HUDEP-2 (cell line): ENCODE measurements around the gene HLTF.
A peak's percentile ranks its signal among the peaks of the same experiment; 100 is the strongest.

ENCODE experiments used
- DNase-seq, 76 experiments: peaks; one replicate each; lab custom pipeline; 2025; ENCODE audit not compliant: unreplicated experiment in 76 of 76; lab: John Stamatoyannopoulos, UW

Gene HLTF

GRCh38 chr3:149018247-149018646 is 68.1 kb downstream of the HLTF start:
- DNase-seq = no peak

GRCh38 chr3:149016669-149017541 is 69.4 kb downstream of the HLTF start:
- no peak for DNase-seq

GRCh38 chr3:149016242-149016641 is 70.1 kb downstream of the HLTF start:
- DNase-seq = no peak

- peak in 1 of 76 experiments; percentile 9 for DNase-seq
Observed at GRCh38 chr3:149015393-149015792, 70.9 kb downstream of the HLTF start.

- no peak for DNase-seq
Observed at GRCh38 chr3:149013726-149014125, 72.6 kb downstream of the HLTF start.

GRCh38 chr3:149011676-149012075 is 74.7 kb downstream of the HLTF start:
- DNase-seq = no peak

- DNase-seq = no peak
Observed at GRCh38 chr3:149010966-149011365, 75.4 kb downstream of the HLTF start.

- no peak for DNase-seq
Observed at GRCh38 chr3:149010504-149010951, 75.8 kb downstream of the HLTF start.

- no peak for DNase-seq
Observed at GRCh38 chr3:149009732-149010131, 76.6 kb downstream of the HLTF start.

- no peak for DNase-seq
Observed at GRCh38 chr3:149007567-149008257, 78.6 kb downstream of the HLTF start.

GRCh38 chr3:149005416-149005815 is 80.9 kb downstream of the HLTF start:
- no peak for DNase-seq

- no peak for DNase-seq
Observed at GRCh38 chr3:149004622-149005021, 81.7 kb downstream of the HLTF start.

GRCh38 chr3:149003653-149004305 is 82.6 kb downstream of the HLTF start:
- DNase-seq = no peak

- no peak for DNase-seq
Observed at GRCh38 chr3:149001727-149002126, 84.6 kb downstream of the HLTF start.

GRCh38 chr3:149000206-149000745 is 86.1 kb downstream of the HLTF start:
- no peak for DNase-seq

GRCh38 chr3:148999806-149000205 is 86.5 kb downstream of the HLTF start:
- DNase-seq = no peak

GRCh38 chr3:148998715-148999423 is 87.5 kb downstream of the HLTF start:
- DNase-seq = no peak

- no peak for DNase-seq
Observed at GRCh38 chr3:148998297-148998696, 88.0 kb downstream of the HLTF start.

GRCh38 chr3:148997623-148998022 is 88.7 kb downstream of the HLTF start:
- no peak for DNase-seq

- DNase-seq = no peak
Observed at GRCh38 chr3:148992635-148993255, 93.6 kb downstream of the HLTF start.
